Aorta (tissue), 5 donors: ENCODE data around the gene DAP. TPM values are rescaled to one million over a fixed set of nuclear protein-coding genes. Genes with fewer than 3 reads are reported as not detected.

Experiments
- ATAC-seq: fragments of 200-7000 bp; cut with Tn5 transposase; one replicate; pipeline ENCODE4 v1.9.1; 2022; ENCODE audit warnings: moderate library complexity; ENCODE audit not compliant: low FRiP score
- DNase-seq, 2 donors: peaks; one replicate each; pipeline ENCODE4 v3.0.0-alpha.2; 2020
- H3K27ac ChIP-seq, 2 donors: one replicate each; pipeline ENCODE4 v1.5.1; 2013; ENCODE audit warnings: low read length in 2 of 2, mild to moderate bottlenecking in 2 of 2, moderate library complexity in 2 of 2, control low read depth in 1 of 2, inconsistent platforms in 1 of 2, low read depth in 1 of 2
- H3K27me3 ChIP-seq, 2 donors: one replicate each; pipeline ENCODE4 v1.6.1; 2013; ENCODE audit warnings: control low read depth in 1 of 2, low read length in 1 of 2, mild to moderate bottlenecking in 1 of 2, moderate library complexity in 1 of 2; ENCODE audit not compliant: insufficient read depth in 2 of 2, control insufficient read depth in 1 of 2
- H3K36me3 ChIP-seq, 2 donors: one replicate each; pipeline ENCODE4 v1.6.1; 2013; ENCODE audit warnings: control low read depth in 1 of 2, low read length in 1 of 2, mild to moderate bottlenecking in 1 of 2; ENCODE audit not compliant: insufficient read depth in 2 of 2, control insufficient read depth in 1 of 2
- H3K4me1 ChIP-seq, 2 donors: one replicate each; pipeline ENCODE4 v1.6.1; 2013; ENCODE audit warnings: low read length in 2 of 2, control low read depth in 1 of 2, mild to moderate bottlenecking in 1 of 2, moderate library complexity in 1 of 2; ENCODE audit not compliant: insufficient read depth in 2 of 2, control insufficient read depth in 1 of 2
- H3K4me3 ChIP-seq, 2 donors: one replicate each; pipeline ENCODE4 v1.5.1; 2013; ENCODE audit warnings: low read length in 2 of 2, control low read depth in 1 of 2, mild to moderate bottlenecking in 1 of 2
- H3K9me3 ChIP-seq: one replicate; pipeline ENCODE4 v1.6.1; 2013; ENCODE audit warnings: mild to moderate bottlenecking, low read length; ENCODE audit not compliant: control insufficient read depth
- WGBS, 2 donors: extraction: QIAGEN DNeasy Blood & Tissue Kit; methylation state at CpG; one replicate each; pipeline ENCODE4 v1.1.7; 2013; 5-methylcytosine and 5-hydroxymethylcytosine counted together
- intact Hi-C, 2 donors: fragments of 100-400 bp; cut with DNase I; formaldehyde crosslinking; loops; one replicate each; pipeline versions ENCODE4 v1.14.2 to v1.15.0; 2022
- polyA plus RNA-seq, 2 donors: library from polyadenylated mRNA; stranded (reverse); fragments of 200-250 nt; gene quantifications; one replicate each; pipeline ENCODE4 v1.2.3, GENCODE V29; 2013
- total RNA-seq, 2 donors: library from RNA; stranded (reverse); fragmentation: NEBNext Ultra II Directional; extraction: Animal tissue kit (Norgen Biotek cat#: 25700); gene quantifications; one replicate each; pipeline ENCODE4 v1.2.1, GENCODE V29; 2021
- donor health status: healthy with polysubstance abuse.
- donor health status: Bipolar disorder and iron deficiency.
- donor health status: DM: no; HTN: no; CAD: no.
- donor health status: DM: no; HTN: no; CAD: no.
- donor health status: DM: yes; HTN: yes; CAD: no.

Gene DAP
- total and polyA plus RNA-seq, 4 donors = 117 to 188 (median 134) TPM

DNA sequence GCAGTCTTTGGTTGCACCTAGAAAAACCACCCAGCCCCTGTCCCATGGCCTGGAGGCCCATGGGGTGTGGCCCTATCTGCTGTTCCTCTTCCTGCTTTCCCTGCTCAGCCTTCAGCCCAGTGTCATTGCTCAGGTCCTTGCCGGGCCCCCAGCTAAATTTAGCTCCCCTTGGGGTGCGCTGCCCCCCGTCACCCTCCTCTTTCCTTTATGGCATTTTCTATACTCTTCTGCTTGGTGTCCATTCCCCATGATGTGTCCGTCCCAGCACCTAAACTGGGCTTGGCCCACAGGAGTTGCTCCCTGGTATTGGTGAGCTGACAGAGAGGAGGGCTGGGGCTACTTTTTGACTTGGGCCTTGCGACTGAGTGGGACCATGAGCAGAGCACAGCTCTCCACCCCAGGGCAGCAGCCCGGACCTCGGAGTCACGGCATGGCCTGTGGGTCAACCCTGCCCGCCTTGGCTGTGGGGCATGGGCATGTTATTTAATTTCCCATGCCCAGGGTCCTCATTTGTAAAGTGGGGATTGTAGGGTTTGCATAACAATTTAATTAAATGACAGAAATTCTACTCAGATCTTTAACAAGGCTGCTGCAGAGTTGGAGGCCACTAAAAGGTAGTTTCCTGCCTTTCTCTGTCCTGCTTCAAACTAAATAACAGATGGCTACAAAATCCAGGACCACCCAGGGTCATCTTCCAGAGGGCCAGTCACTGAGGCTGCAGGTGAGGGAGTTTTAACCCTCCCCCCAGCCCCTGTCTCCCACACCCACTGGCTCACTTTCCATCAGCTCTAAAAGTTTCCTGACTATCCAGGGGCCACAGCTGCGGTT, 98.2 kb downstream of the DAP start:
- no peak overlapping the region for H3K4me3 ChIP-seq
- no peaks in the 10 kb centered on the region for H3K9me3 ChIP-seq
- H3K27me3 ChIP-seq = no peaks in the 10 kb centered on the region
- no peak for DNase-seq
- ATAC-seq = no peak
- intact Hi-C loops = no loop called here
- 91 to 92% methylated on average over 10 of the region's 10 CpGs for WGBS, 2 donors
- no peak overlapping the region for H3K27ac ChIP-seq
- H3K4me1 ChIP-seq = no peaks in the 10 kb centered on the region
- no peaks in the 10 kb centered on the region for H3K36me3 ChIP-seq

GRCh38 chr5:10662083-10662482, 99.0 kb downstream of the DAP start:
- intact Hi-C loops = no loop called here
- no peak overlapping the region for H3K27ac ChIP-seq
- H3K4me1 ChIP-seq = no peaks in the 10 kb centered on the region
- DNase-seq (no peak), ATAC-seq (no peak)
- H3K4me3 ChIP-seq = no peak overlapping the region
- no peaks in the 10 kb centered on the region for H3K9me3 ChIP-seq
- no peaks in the 10 kb centered on the region for H3K27me3 ChIP-seq
- WGBS, 2 donors = 92 to 93% methylated on average over 11 of the region's 11 CpGs
- no peaks in the 10 kb centered on the region for H3K36me3 ChIP-seq

DNA sequence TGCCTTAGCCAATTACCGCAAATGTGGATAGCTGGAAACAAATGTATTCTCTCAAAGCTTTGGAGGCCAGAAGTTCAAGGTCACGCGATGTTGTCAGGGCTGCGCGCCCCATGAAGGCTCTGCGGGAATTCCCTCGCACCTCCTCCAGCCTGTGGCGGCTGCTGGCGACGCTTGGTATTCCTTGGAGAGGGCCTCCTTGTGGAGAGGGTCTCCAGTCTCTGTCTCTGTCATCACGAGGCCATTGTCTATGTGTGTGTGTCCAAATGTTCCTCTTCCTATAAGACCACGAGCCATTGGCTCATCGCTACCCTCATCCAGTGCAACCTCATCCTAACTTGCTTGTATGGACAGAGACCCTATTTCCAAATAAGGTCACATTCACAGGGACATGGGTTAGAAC, 99.6 kb downstream of the DAP start:
- Histone ChIP-seq H3K27ac (no peak overlapping the region), H3K4me1 (no peaks in the 10 kb centered on the region), H3K9me3 (no peaks in the 10 kb centered on the region), H3K36me3 (no peaks in the 10 kb centered on the region), H3K27me3 (no peaks in the 10 kb centered on the region), H3K4me3 (no peak overlapping the region)
- DNase-seq = no peak
- WGBS, 2 donors = 94 to 95% methylated on average over 13 of the region's 13 CpGs
- intact Hi-C loops = no loop called here
- ATAC-seq = no peak

GRCh38 chr5:10660720-10661387, 100.2 kb downstream of the DAP start:
- H3K9me3 ChIP-seq = no peaks in the 10 kb centered on the region
- H3K27me3 ChIP-seq = no peaks in the 10 kb centered on the region
- WGBS, 2 donors = 93% methylated on average over 15 of the region's 15 CpGs
- no peak overlapping the region for H3K27ac ChIP-seq
- H3K4me3 ChIP-seq = no peak overlapping the region
- DNase-seq (no peak), ATAC-seq (no peak)
- no peaks in the 10 kb centered on the region for H3K4me1 ChIP-seq
- intact Hi-C loops = no loop called here
- no peaks in the 10 kb centered on the region for H3K36me3 ChIP-seq

DNA sequence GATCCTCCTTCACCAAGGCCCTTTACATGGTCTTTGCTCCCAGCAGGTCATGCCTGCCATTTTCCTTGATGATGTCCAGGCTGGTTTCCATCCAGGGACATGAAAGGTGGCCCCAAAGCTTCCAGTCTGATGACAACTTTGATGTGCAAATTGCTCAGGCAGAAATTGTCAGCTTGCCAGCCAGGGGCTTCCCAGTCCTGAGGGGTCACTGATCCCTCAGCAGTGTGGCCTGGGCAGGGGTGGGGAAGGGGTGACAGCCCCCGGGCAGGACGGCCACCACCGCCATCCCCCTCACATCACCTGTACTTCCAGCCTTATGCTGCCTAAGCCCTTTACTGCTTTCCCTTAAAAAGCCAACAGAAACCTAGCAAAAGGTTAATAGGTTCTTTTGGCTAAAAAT, 100.9 kb downstream of the DAP start:
- no peak overlapping the region for H3K27ac ChIP-seq
- DNase-seq (no peak), ATAC-seq (no peak)
- intact Hi-C loops = no loop called here
- WGBS, 2 donors = 86 to 89% methylated on average over 3 of the region's 3 CpGs
- H3K9me3 ChIP-seq = no peaks in the 10 kb centered on the region
- H3K36me3 ChIP-seq = no peaks in the 10 kb centered on the region
- no peak overlapping the region for H3K4me3 ChIP-seq
- H3K27me3 ChIP-seq = no peaks in the 10 kb centered on the region
- H3K4me1 ChIP-seq = no peaks in the 10 kb centered on the region

- H3K4me3 ChIP-seq = no peak overlapping the region
- no peak overlapping the region for H3K27ac ChIP-seq
- H3K9me3 ChIP-seq = no peaks in the 10 kb centered on the region
- 85 to 97% methylated on average over 4 of the region's 4 CpGs for WGBS, 2 donors
- ATAC-seq (no peak), DNase-seq (no peak)
- H3K27me3 ChIP-seq = no peaks in the 10 kb centered on the region
- no peaks in the 10 kb centered on the region for H3K36me3 ChIP-seq
- intact Hi-C loops = no loop called here
- H3K4me1 ChIP-seq = no peaks in the 10 kb centered on the region
Observed at GRCh38 chr5:10658265-10658664, 102.8 kb downstream of the DAP start.

- Histone ChIP-seq H3K27me3 (no peaks in the 10 kb centered on the region), H3K4me3 (no peak overlapping the region), H3K36me3 (no peaks in the 10 kb centered on the region), H3K9me3 (no peaks in the 10 kb centered on the region), H3K27ac (no peak overlapping the region), H3K4me1 (no peaks in the 10 kb centered on the region)
- DNase-seq (no peak), ATAC-seq (no peak)
- 86% methylated on average over 18 of the region's 18 CpGs for WGBS, 2 donors
- intact Hi-C loops = no loop called here
Observed at GRCh38 chr5:10655972-10656830, 104.8 kb downstream of the DAP start.

- no peak for DNase-seq
- no peaks in the 10 kb centered on the region for H3K27me3 ChIP-seq
- intact Hi-C loops = no loop called here
- no peak overlapping the region for H3K27ac ChIP-seq
- H3K4me3 ChIP-seq = no peak overlapping the region
- H3K9me3 ChIP-seq = no peaks in the 10 kb centered on the region
- H3K4me1 ChIP-seq = no peaks in the 10 kb centered on the region
- 88% methylated on average over 29 of the region's 29 CpGs for WGBS, 2 donors
- no peaks in the 10 kb centered on the region for H3K36me3 ChIP-seq
- peak; percentile 29 for ATAC-seq
Observed at GRCh38 chr5:10655161-10655971, 105.7 kb downstream of the DAP start.
